Subcutaneous adipose tissue (tissue), 4 donors: ENCODE measurements around the gene PTPRQ. TPM values are rescaled to one million over a fixed set of nuclear protein-coding genes. Genes with fewer than 3 reads are reported as not detected.

Source experiments
- CTCF ChIP-seq: fragments of 450-650 bp; IDR thresholded peaks from one replicate; pipeline ENCODE4 v1.5.1; 2016; ENCODE audit warnings: low read depth, mild to moderate bottlenecking, control low read depth, antibody characterized with exemption, moderate library complexity
- total RNA-seq, 4 donors: library from RNA; depleted of rRNA; stranded (reverse); fragments of >200 nt; gene quantifications; one replicate each; pipeline ENCODE4 v1.1.0, GENCODE V29; 2016

The PTPRQ gene
- total RNA-seq, 4 donors from 2014 or later: 0.34 to 5.5 (median 2.2) TPM

- TF ChIP-seq CTCF: no peak
These were observed 146.1 kb downstream of the PTPRQ start for GRCh38 chr12:80590085-80590484.

DNA sequence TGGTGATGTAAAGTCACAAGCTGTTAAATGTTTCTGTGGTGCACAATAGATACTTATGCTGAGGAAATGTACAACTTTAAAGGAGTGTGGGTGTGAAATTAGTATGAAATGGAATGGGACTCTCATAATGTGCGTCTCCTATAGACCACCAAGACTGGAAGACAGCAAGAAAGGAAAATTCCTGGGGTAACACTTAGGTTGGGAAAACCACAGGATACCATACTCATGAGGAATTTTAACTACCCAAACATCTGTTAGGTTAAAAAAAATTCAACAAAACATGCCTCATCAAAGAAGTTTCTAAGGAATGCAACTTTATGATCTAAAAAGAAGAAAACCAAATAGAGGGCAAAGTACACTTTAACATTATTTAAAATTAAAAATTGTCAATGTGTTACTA lies 149.7 kb downstream of the PTPRQ start:
- TF ChIP-seq CTCF: no peak

- no peak for TF ChIP-seq CTCF
These were observed 152.5 kb downstream of the PTPRQ start for GRCh38 chr12:80596509-80596908.

- no peak for TF ChIP-seq CTCF
These were observed 154.1 kb downstream of the PTPRQ start for GRCh38 chr12:80598004-80598606.

GRCh38 chr12:80602455-80602854 lies 158.4 kb downstream of the PTPRQ start:
- no peak for TF ChIP-seq CTCF

DNA sequence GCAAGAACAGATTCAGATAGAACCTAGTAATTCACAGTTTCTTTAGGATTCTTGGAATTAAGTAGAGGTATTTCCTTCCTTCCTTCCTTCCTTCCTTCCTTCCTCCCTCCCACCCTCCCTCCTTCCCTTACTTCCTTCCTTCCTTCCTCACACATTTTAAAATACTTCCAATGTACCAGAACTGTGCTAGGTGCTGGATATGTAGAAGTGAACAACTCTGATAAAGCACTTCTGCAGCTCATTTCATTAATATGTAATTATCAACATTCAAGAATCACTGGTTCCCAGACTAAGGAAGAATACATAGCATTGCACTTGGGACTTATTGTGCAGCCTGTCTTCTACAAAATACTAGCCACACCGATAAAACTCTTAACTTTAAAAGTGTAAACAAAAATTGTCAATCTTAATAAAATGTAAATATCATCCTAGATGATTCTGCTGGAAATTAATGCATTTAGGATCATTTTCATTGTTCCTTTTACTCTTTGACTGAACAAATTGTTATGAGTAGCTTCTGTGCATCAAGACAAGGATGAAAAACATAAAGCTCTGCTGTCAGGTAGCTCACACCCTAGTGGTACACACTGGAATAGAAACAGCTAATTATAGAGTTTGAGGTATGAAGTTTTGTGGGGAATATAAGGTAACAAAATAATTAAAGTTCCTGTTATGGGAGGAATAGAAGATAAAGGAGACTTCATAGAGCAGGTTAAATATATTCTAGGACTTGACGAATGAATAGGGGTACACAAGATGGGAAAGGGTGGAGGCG lies 163.5 kb downstream of the PTPRQ start:
- no peak for TF ChIP-seq CTCF

- TF ChIP-seq CTCF: no peak
These were observed 173.7 kb downstream of the PTPRQ start for GRCh38 chr12:80617733-80618132.
